ENCODE results near the gene FBXW5.

Gene FBXW5

GRCh38 chr9:136940526-136941230, 3.9 kb downstream of the FBXW5 start:
- ATAC-seq, result no peak
- TF ChIP-seq OSR1 (CRISPR knock-in tag; IDR thresholded peaks at IDR 0.05), result no peak
- TF ChIP-seq TOX (CRISPR knock-in tag; IDR thresholded peaks at IDR 0.05; ENCODE audit: borderline replicate concordance), result no peak
- no peak for TF ChIP-seq CREB5 (CRISPR knock-in tag; IDR thresholded peaks at IDR 0.05; ENCODE audit: low read depth)
- TF ChIP-seq ZC3H10 (CRISPR knock-in tag; IDR thresholded peaks at IDR 0.05), result no peak

GRCh38 chr9:136939996-136940525, 4.5 kb downstream of the FBXW5 start:
- no peak for ATAC-seq
- no peak for TF ChIP-seq ZNF565 (CRISPR knock-in tag; conservative IDR thresholded peaks at IDR 0.05; ENCODE audit: low read depth)
- TF ChIP-seq PATZ1 (CRISPR knock-in tag; IDR thresholded peaks at IDR 0.05; ENCODE audit: borderline replicate concordance), result no peak
- no peak for TF ChIP-seq RARB (CRISPR knock-in tag; IDR thresholded peaks at IDR 0.05)
- no peak for TF ChIP-seq CREB5 (CRISPR knock-in tag; IDR thresholded peaks at IDR 0.05; ENCODE audit: low read depth)
- no peak for TF ChIP-seq TSHZ2 (CRISPR knock-in tag; IDR thresholded peaks at IDR 0.05)
- no peak for TF ChIP-seq PPARA (CRISPR knock-in tag; IDR thresholded peaks at IDR 0.05; ENCODE audit: borderline replicate concordance)
- no peak for TF ChIP-seq ZFP30 (CRISPR knock-in tag; IDR thresholded peaks at IDR 0.05)

- no peak for TF ChIP-seq GLIS3 (CRISPR knock-in tag; IDR thresholded peaks at IDR 0.05)
- no peak for TF ChIP-seq CREB5 (CRISPR knock-in tag; IDR thresholded peaks at IDR 0.05; ENCODE audit: low read depth)
- no peak for TF ChIP-seq ZC3H10 (CRISPR knock-in tag; IDR thresholded peaks at IDR 0.05)
- TF ChIP-seq CSDC2 (CRISPR knock-in tag; IDR thresholded peaks at IDR 0.05), result no peak
- no peak for TF ChIP-seq ESRRG (CRISPR knock-in tag; IDR thresholded peaks at IDR 0.05)
- no peak for TF ChIP-seq ARNTL (CRISPR knock-in tag; IDR thresholded peaks at IDR 0.05; ENCODE audit: borderline replicate concordance, low read depth)
- no peak for TF ChIP-seq TCF4 (CRISPR knock-in tag; IDR thresholded peaks at IDR 0.05; ENCODE audit: borderline replicate concordance)
- ATAC-seq, result no peak
These were observed 5.0 kb downstream of the FBXW5 start for GRCh38 chr9:136939431-136939995.

GRCh38 chr9:136937186-136938001, 7.1 kb downstream of the FBXW5 start:
- ATAC-seq, result no peak
- TF ChIP-seq BACH2 (CRISPR knock-in tag; IDR thresholded peaks at IDR 0.05; ENCODE audit: borderline replicate concordance) (no peak), PPARA (CRISPR knock-in tag; IDR thresholded peaks at IDR 0.05; ENCODE audit: borderline replicate concordance) (no peak), TCF4 (CRISPR knock-in tag; IDR thresholded peaks at IDR 0.05; ENCODE audit: borderline replicate concordance) (no peak), ZNF565 (CRISPR knock-in tag; conservative IDR thresholded peaks at IDR 0.05; ENCODE audit: low read depth) (no peak), CSDC2 (CRISPR knock-in tag; IDR thresholded peaks at IDR 0.05) (no peak), OSR1 (CRISPR knock-in tag; IDR thresholded peaks at IDR 0.05) (no peak), GLIS3 (CRISPR knock-in tag; IDR thresholded peaks at IDR 0.05) (no peak), TOX (CRISPR knock-in tag; IDR thresholded peaks at IDR 0.05; ENCODE audit: borderline replicate concordance) (no peak), ZNF70 (CRISPR knock-in tag; IDR thresholded peaks at IDR 0.05) (no peak), POU6F1 (CRISPR knock-in tag; IDR thresholded peaks at IDR 0.05; ENCODE audit: borderline replicate concordance, low read depth) (no peak), SNAI2 (CRISPR knock-in tag; IDR thresholded peaks at IDR 0.05) (no peak)

Data from SK-N-SH treated with all-trans-retinoic acid at 6 μM for 48 hours (cell line).